ENCODE data around the gene ATG10. TPM values are rescaled to one million over a fixed set of nuclear protein-coding genes. Genes with fewer than 3 reads are reported as not detected.
"Not testable (repeated sequence)": the region's sequence is repeated elsewhere in the genome, so short reads cannot be mapped to it uniquely, and the experiment has no call there.

Gene ATG10
- total RNA-seq, 1 donor from 2014 or later: 6.4 TPM

DNA sequence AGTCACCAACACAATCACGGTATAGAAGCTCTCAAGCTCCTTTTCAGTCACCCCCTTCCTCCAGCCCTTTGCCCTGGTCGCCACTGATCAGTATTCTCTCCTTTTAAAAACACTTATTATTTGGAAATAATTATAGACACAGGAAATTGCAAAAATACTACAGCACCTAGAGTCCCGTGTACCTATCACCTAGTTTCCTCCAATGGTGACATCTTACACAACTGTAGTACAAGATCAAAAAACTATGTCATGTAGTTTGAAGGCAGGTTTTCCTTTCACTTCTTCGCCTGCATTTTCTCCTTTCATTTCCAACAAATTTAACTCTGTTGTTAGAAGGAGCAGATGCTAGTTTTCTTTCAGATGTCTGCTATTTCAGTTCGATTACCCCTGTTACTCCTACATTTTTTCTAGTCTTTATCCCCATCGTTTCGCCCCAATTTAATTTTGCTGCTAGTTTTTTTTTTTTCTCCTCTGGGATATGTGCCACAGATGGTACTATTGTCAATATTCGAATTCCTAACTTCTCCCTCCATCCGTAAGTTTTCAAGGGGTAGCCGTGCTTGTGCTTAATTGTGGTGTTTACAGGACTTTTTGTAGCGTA, 612 bp upstream of the ATG10 start:
- DNase-seq (ENCODE audit: low read depth): no peak
- peak overlapping the region; percentile 62 for H3K4me3 ChIP-seq (ENCODE audit: low read depth, low read length)
- TF ChIP-seq, protein P1, sequence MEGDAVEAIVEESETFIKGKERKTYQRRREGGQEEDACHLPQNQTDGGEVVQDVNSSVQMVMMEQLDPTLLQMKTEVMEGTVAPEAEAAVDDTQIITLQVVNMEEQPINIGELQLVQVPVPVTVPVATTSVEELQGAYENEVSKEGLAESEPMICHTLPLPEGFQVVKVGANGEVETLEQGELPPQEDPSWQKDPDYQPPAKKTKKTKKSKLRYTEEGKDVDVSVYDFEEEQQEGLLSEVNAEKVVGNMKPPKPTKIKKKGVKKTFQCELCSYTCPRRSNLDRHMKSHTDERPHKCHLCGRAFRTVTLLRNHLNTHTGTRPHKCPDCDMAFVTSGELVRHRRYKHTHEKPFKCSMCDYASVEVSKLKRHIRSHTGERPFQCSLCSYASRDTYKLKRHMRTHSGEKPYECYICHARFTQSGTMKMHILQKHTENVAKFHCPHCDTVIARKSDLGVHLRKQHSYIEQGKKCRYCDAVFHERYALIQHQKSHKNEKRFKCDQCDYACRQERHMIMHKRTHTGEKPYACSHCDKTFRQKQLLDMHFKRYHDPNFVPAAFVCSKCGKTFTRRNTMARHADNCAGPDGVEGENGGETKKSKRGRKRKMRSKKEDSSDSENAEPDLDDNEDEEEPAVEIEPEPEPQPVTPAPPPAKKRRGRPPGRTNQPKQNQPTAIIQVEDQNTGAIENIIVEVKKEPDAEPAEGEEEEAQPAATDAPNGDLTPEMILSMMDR (IDR thresholded peaks at IDR 0.05; ENCODE audit: insufficient read depth, low read length, poor library complexity, severe bottlenecking): no peak
- H3K27me3 ChIP-seq (ENCODE audit: control insufficient read depth, insufficient read depth, low read length): no peaks in the 10 kb centered on the region
- no peaks in the 10 kb centered on the region for H3K36me3 ChIP-seq (ENCODE audit: control insufficient read depth, insufficient read depth, low read length)

DNA sequence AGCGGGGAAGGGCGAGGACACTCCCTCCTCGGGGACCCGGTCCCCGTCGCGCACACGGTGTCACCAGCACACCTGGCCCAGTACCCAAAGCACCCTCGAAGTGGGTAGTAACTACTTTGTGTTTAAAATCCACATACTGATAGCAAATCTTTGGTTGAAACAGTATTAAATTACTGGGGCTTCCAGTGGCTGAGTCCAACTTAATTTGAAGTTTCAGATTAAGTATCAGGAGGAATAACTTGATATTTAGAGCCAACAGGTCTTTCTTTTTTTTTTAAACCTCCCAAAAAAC, 615 bp downstream of the ATG10 start:
- TF ChIP-seq, protein P1 (IDR thresholded peaks at IDR 0.05; ENCODE audit: insufficient read depth, low read length, poor library complexity, severe bottlenecking): no peak
- H3K27me3 ChIP-seq (ENCODE audit: control insufficient read depth, insufficient read depth, low read length): no peaks in the 10 kb centered on the region
- no peak for DNase-seq (ENCODE audit: low read depth)
- H3K36me3 ChIP-seq (ENCODE audit: control insufficient read depth, insufficient read depth, low read length): no peaks in the 10 kb centered on the region
- H3K4me3 ChIP-seq (ENCODE audit: low read depth, low read length): peak overlapping the region; percentile 62

DNA sequence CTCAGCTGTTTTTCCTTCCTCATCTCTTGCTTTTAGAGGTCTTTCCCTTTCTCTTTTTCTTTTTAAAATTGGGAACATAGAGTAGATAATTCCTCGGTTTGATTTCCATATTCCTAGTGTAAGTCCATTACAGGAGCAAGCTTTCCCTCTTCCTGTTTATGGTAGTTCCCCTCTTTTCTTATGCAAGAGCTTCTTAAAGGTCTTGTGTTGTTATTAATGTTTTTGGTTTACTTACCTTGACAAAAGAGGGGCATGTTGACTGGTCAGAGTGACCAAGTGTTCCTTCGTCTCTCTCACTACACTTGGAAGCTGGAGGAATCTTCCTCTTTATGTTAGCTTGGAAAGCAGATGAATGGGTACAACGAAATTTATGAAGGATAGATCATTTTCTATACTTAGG, 8.3 kb downstream of the ATG10 start:
- DNase-seq (ENCODE audit: low read depth): no peak
- Histone ChIP-seq H3K4me3 (ENCODE audit: low read depth, low read length) (no peak overlapping the region), H3K27me3 (ENCODE audit: control insufficient read depth, insufficient read depth, low read length) (no peaks in the 10 kb centered on the region), H3K36me3 (ENCODE audit: control insufficient read depth, insufficient read depth, low read length) (no peaks in the 10 kb centered on the region)
- TF ChIP-seq, protein P1 (IDR thresholded peaks at IDR 0.05; ENCODE audit: insufficient read depth, low read length, poor library complexity, severe bottlenecking): no peak

DNA sequence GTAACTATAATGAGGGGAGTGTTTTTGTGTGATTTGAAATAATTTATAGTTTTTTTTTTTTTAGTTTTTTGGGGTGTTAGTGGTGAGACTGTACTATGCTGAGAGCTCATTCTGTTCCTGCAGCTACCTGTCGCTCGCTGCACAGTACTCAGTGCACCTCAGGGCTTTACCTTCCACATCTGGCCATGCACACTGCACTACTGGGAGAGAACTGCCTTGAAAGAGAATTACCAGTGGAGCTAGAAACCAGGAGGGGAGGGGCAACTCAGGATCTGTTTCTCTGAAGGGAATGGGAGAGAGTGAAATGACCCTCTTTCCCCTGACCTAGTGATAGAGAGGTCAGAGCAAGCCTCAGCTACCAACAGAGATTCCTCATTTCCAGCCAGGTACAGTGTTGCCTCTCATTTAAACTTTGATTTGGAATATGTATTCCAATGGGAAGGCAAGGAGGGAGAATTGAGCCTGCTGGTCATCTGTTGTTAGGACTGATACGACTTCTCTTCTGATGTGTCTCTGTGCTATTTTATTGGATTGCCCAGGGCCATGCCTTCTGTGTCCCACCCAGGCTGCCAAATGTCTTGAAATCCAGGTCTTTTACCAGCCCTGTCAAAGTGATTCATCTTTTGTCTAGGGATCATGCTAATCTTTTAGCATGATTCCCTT, 8.9 kb downstream of the ATG10 start:
- TF ChIP-seq, protein P1 (IDR thresholded peaks at IDR 0.05; ENCODE audit: insufficient read depth, low read length, poor library complexity, severe bottlenecking): no peak
- H3K27me3 ChIP-seq (ENCODE audit: control insufficient read depth, insufficient read depth, low read length): no peaks in the 10 kb centered on the region
- H3K4me3 ChIP-seq (ENCODE audit: low read depth, low read length): no peak overlapping the region
- no peaks in the 10 kb centered on the region for H3K36me3 ChIP-seq (ENCODE audit: control insufficient read depth, insufficient read depth, low read length)
- no peak for DNase-seq (ENCODE audit: low read depth)

DNA sequence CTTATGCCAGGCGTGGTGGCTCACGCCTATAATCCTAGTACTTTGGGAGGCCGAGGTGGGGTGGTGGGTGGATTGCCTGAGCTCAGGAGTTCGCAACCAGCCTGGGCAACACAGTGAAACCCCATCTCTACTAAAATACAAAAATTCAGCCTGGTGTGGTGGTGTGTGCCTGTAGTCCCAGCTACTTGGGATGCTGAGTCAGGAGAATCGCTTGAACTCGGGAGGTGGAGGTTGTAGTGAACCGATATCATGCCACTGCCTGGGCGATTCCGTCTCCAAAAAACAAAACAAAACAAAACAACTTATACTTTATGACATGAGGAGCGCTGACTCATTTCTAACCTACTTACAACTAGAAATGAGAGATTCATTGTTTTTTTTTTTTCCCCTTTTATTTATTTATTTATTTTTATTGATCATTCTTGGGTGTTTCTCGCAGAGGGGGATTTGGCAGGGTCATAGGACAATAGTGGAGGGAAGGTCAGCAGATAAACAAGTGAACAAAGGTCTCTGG, 10.4 kb downstream of the ATG10 start:
- not testable (repeated sequence) for H3K36me3 ChIP-seq (ENCODE audit: control insufficient read depth, insufficient read depth, low read length); DNase-seq (ENCODE audit: low read depth); H3K27me3 ChIP-seq (ENCODE audit: control insufficient read depth, insufficient read depth, low read length); H3K4me3 ChIP-seq (ENCODE audit: low read depth, low read length)

DNA sequence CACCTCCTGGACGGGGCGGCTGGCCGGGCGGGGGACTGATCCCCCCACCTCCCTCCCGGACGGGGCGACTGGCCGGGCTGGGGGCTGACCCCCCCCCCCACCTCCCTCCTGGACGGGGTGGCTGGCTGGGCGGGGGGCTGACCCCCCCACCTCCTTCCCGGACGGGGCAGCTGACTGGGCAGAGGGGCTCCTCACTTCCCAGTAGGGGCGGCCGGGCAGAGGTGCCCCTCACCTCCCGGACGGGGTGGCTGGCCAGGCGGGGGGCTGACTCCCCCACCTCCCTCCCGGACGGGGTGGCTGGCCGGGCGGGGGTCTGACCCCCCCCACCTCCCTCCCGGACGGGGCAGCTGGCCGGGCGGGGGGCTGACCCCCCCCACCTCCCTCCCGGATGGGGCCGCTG, 11.3 kb downstream of the ATG10 start:
- not testable (repeated sequence) for H3K4me3 ChIP-seq (ENCODE audit: low read depth, low read length); H3K27me3 ChIP-seq (ENCODE audit: control insufficient read depth, insufficient read depth, low read length); H3K36me3 ChIP-seq (ENCODE audit: control insufficient read depth, insufficient read depth, low read length); DNase-seq (ENCODE audit: low read depth)

DNA sequence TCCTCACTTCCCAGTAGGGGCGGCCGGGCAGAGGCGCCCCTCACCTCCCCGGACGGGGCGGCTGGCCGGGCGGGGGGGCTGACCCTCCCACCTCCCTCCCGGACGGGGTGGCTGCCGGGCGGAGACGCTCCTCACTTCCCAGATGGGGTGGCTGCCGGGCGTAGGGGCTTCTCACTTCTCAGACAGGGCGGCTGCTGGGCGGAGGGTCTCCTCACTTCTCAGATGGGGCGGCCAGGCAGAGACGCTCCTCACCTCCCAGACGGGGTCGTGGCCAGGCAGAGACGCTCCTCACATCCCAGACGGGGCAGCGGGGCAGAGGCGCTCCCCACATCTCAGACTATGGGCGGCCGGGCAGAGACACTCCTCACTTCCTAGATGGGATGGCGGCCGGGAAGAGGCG, 11.7 kb downstream of the ATG10 start:
- not testable (repeated sequence) for H3K27me3 ChIP-seq (ENCODE audit: control insufficient read depth, insufficient read depth, low read length); DNase-seq (ENCODE audit: low read depth); H3K4me3 ChIP-seq (ENCODE audit: low read depth, low read length); H3K36me3 ChIP-seq (ENCODE audit: control insufficient read depth, insufficient read depth, low read length)
